GM21367 (cell line): Measurements from ENCODE around the gene GPRC5C.

Experiments
- ATAC-seq: cut with Tn5 transposase; IDR thresholded peaks from one replicate; pipeline ENCODE4 v1.9.1; 2021; ENCODE audit not compliant: unreplicated experiment

The GPRC5C gene, protein sequence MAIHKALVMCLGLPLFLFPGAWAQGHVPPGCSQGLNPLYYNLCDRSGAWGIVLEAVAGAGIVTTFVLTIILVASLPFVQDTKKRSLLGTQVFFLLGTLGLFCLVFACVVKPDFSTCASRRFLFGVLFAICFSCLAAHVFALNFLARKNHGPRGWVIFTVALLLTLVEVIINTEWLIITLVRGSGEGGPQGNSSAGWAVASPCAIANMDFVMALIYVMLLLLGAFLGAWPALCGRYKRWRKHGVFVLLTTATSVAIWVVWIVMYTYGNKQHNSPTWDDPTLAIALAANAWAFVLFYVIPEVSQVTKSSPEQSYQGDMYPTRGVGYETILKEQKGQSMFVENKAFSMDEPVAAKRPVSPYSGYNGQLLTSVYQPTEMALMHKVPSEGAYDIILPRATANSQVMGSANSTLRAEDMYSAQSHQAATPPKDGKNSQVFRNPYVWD

GRCh38 chr17:74431568-74432423 lies at the start of gene GPRC5C:
GPRC5C (plus strand) TSS chr17:74432088; CDS start chr17:74439777, 7,689 bp downstream.
- no peak for ATAC-seq

- no peak for ATAC-seq
Measured at GRCh38 chr17:74383141-74383540, 48.7 kb upstream of the GPRC5C start.

DNA sequence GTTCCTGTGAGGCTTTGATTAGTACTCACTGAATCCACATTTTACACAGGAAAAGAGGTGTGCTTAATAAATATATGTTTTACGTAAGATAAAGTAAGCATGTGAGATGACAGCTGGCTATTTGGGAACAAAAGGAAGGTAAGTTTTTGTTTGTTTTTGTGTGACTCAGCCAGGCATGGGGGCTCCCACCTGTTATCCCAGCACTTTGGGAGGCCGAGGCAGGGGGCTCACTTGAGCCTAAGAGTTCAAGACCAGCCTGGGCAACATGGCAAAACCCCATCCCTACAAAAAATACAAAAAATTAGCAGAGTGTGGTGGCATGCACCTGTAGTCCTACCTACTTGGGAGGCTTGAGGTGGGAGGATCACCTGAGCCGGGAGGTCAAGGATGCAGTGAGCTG lies 46.7 kb upstream of the GPRC5C start:
- no peak for ATAC-seq

- no peak for ATAC-seq
Measured at GRCh38 chr17:74386386-74386785, 45.5 kb upstream of the GPRC5C start.

DNA sequence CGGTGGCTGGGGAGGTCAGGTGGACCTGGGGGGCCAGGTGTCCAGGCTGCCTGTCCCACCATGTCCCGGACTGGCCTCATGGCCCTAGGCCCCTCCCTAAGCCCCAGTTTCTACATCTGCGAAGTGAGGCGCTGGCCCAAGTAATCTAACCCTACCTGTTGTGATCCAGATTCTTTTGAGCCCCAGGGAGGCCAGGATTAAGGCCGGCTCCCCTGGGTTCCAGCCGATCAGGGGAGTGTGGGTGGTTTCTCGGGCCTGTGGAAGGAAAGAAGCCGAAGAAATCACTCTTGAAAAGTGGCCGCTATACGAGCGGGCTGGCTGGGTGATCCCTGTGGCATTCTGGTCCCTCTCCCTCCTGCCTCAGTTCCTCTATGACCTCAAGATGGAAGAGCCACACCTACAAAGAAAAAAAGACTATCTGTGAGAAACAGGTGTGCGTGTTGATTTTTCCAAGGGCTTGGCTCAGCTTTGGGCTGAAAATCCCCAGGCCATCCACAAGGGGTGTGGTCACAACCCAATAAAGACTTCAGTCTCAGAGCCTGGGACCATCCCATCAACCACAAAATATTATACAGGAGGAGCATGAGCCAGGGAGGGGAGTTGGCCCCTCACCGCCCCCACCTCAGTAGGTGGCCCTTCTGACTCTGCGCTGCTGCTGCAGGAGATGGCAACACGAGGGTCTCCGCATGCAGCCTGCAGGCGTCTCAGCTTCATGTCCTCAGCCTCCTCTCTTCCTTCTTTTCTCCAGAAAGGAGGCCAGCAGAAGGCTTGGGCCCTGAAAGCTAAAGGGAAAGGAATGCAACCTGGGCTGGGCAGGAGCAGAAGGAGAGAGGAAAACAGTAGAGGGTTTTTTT lies 44.3 kb upstream of the GPRC5C start:
- no peak for ATAC-seq

- ATAC-seq, result no peak
Measured at GRCh38 chr17:74389084-74389753, 42.7 kb upstream of the GPRC5C start.

- no peak for ATAC-seq
Measured at GRCh38 chr17:74389937-74390679, 41.8 kb upstream of the GPRC5C start.

DNA sequence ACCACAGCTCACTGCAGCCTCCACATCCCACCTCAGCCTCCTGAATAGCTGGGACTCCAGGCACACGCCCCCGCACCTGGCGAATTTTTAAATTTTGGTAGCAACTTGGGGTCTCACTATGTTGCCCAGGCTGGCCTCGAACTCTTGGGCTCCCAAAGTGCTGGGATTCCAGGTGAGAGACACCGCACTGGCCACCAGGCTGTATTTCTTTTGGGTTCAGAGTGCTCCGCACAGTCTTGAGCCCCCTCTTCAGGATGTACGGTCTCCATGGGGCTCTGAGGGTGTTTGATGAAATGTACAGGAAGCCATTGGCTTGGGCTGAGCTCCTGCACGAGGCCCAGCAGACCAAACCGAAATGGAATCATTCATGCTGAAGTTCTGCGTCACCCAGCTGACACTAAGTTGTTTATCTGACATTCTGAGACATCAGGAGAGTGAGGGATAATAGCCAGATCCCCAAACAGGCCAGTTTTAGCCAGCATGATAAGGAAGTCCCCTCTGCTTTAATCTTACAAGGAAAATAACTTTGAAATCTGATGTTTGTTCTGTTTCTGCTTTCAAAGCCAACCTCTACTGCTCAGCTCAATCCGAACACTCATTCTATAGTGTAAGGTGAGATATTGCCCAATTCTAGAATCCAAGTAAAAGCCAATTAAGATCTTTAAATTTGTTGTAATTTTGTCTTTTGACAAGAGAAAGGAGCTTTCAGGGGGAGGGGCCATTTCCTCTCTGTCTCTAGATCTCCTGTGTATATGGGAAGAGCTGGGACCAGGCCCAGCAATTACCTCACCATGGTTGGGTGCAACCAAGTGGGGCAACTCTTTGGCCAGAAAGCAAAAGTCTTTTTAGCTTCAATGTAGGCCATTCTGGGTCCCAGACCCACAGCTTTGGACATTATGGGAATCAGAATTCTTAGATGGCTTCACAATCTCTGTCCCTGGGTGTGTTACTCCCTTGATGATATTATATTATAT lies 40.9 kb upstream of the GPRC5C start:
- ATAC-seq, result no peak

- ATAC-seq, result no peak
Measured at GRCh38 chr17:74391771-74392170, 40.1 kb upstream of the GPRC5C start.

DNA sequence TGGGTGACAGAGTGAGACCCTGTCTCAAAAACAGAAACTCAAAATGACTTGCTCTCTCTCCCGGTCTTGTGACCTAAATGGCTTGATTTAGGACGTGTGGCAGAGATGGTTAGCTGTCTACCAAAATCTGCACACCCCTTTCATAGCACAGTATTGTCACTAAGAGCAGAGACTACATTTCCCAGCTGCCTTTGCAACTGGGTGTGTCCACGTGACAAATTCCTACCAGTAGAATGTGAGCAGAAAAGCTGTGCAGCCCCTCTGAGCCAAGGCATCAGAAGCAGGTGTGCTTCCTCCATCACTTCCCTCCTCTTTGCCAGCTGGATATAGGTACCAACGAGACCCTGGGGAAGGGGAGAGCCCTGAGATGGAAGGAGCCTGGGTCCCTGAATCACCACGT lies 39.0 kb upstream of the GPRC5C start:
- no peak for ATAC-seq

- ATAC-seq, result no peak
Measured at GRCh38 chr17:74393346-74393942, 38.4 kb upstream of the GPRC5C start.

- ATAC-seq, result no peak
Measured at GRCh38 chr17:74394275-74394950, 37.5 kb upstream of the GPRC5C start.

- ATAC-seq, result no peak
Measured at GRCh38 chr17:74394977-74395376, 36.9 kb upstream of the GPRC5C start.

GRCh38 chr17:74396567-74396966 lies 35.3 kb upstream of the GPRC5C start:
- ATAC-seq, result no peak

DNA sequence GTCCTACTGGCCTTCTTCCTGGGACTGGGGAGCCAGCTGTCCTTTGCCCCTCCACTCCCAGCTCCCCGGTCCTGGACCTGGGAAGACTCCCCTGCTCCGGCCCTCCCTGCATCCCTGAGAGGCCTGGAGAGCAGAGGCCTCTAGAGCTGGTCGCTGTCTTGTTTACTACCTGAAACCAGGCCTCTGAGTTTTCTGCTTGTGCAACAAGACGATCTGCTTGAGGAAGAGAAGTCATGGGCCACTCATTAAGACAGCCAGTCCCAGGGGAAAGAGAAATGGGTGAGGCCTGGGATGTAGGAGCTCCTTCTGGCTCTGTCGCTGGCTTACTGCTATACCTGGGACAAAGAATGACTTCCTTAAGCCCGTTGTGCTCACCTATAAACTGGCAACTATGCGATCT lies 29.8 kb upstream of the GPRC5C start:
- ATAC-seq, result no peak

GRCh38 chr17:74403512-74404137 lies 28.3 kb upstream of the GPRC5C start:
- ATAC-seq, result no peak

- ATAC-seq, result no peak
Measured at GRCh38 chr17:74404218-74404617, 27.7 kb upstream of the GPRC5C start.
